ENCODE data around the gene TTYH3. TPM values are rescaled to one million over a fixed set of nuclear protein-coding genes. Genes with fewer than 3 reads are reported as not detected.

TTYH3 gene
- total RNA-seq, 1 experiment from 2014 or later, result 122 TPM

- Histone ChIP-seq H3K18ac (ENCODE audit: insufficient read length, low read depth, low read length) (no peak overlapping the region), H4K8ac (replicated peaks; ENCODE audit: insufficient read length, low read depth, low read length) (no peak overlapping the region), H4K5ac (ENCODE audit: insufficient read length, low read depth, low read length) (no peak overlapping the region), H2BK5ac (ENCODE audit: insufficient read length, low read length) (no peak overlapping the region), H3T11ph (ENCODE audit: low read length) (no peak overlapping the region), H3K27me3 (ENCODE audit: insufficient read depth, low read length) (no peaks in the 10 kb centered on the region), H2AFZ (ENCODE audit: low read length) (no peak overlapping the region), H3K23ac (ENCODE audit: insufficient read length, low read depth, low read length) (no peak overlapping the region), H3K79me1 (ENCODE audit: insufficient read depth, low read depth, low read length, poor library complexity, severe bottlenecking) (peaks cover 3% of the 10 kb centered on the region), H3K9me3 (ENCODE audit: control insufficient read depth, low read depth, low read length) (no peaks in the 10 kb centered on the region), H2AK5ac (ENCODE audit: insufficient read length, low read length) (no peak overlapping the region), H2BK12ac (ENCODE audit: insufficient read length, low read depth, low read length) (no peak overlapping the region), H3K23me2 (ENCODE audit: insufficient read length, low read depth, low read length, poor library complexity, severe bottlenecking) (no peaks in the 10 kb centered on the region), H4K91ac (ENCODE audit: insufficient read length, low read depth, low read length) (no peak overlapping the region), H2BK20ac (ENCODE audit: low read depth, low read length, poor library complexity, severe bottlenecking) (no peak overlapping the region), H2BK15ac (ENCODE audit: low read depth, low read length) (no peak overlapping the region; the same call in 1 of the 2 replicates), H4K20me1 (ENCODE audit: control insufficient read depth, insufficient read depth, insufficient read length) (no peaks in the 10 kb centered on the region), H3K79me2 (ENCODE audit: insufficient read depth, low read length) (peaks cover 3% of the 10 kb centered on the region; the same call in 1 of the 2 replicates), H3K27ac (ENCODE audit: insufficient read length, low read depth, low read length) (no peak overlapping the region), H3K9ac (ENCODE audit: extremely low read depth, insufficient read length, low read length) (no peak overlapping the region), H3K14ac (ENCODE audit: insufficient read depth, low read length) (peak overlapping the region; percentile 78; the same call in 1 of the 2 replicates), H3K56ac (ENCODE audit: insufficient read length, low read depth, low read length) (no peak overlapping the region), H3K4ac (ENCODE audit: low read depth, low read length) (no peak overlapping the region), H3K4me1 (ENCODE audit: insufficient read depth, low read length) (peaks cover 3% of the 10 kb centered on the region; the same call in 1 of the 2 replicates), H2BK120ac (ENCODE audit: low read depth, low read length, poor library complexity, severe bottlenecking) (no peak overlapping the region), H3K4me2 (ENCODE audit: insufficient read depth, insufficient read length, low read length) (no peak overlapping the region)
- Mint-ChIP-seq H3K4me1 (peaks cover 21 to 36% of the 10 kb centered on the region in 2 experiments), H3K4me3 (peak overlapping the region in 1 of 2 experiments; percentile 29; a peak in 1 of 5 replicates), H3K27me3 (ENCODE audit: low read depth) (no peaks in the 10 kb centered on the region), H3K27ac (peak overlapping the region in 2 of 3 experiments; percentile 87 to 95; a peak in 5 of 7 replicates), H3K9me3 (no peaks in the 10 kb centered on the region), H3K36me3 (ENCODE audit: insufficient read depth in 1 of 3, low read depth in 3 of 3) (peaks cover 2 to 5% (median 4%) of the 10 kb centered on the region in 3 experiments; a peak in 5 of 7 replicates)
- no peak for DNase-seq
- TF ChIP-seq, protein P1, sequence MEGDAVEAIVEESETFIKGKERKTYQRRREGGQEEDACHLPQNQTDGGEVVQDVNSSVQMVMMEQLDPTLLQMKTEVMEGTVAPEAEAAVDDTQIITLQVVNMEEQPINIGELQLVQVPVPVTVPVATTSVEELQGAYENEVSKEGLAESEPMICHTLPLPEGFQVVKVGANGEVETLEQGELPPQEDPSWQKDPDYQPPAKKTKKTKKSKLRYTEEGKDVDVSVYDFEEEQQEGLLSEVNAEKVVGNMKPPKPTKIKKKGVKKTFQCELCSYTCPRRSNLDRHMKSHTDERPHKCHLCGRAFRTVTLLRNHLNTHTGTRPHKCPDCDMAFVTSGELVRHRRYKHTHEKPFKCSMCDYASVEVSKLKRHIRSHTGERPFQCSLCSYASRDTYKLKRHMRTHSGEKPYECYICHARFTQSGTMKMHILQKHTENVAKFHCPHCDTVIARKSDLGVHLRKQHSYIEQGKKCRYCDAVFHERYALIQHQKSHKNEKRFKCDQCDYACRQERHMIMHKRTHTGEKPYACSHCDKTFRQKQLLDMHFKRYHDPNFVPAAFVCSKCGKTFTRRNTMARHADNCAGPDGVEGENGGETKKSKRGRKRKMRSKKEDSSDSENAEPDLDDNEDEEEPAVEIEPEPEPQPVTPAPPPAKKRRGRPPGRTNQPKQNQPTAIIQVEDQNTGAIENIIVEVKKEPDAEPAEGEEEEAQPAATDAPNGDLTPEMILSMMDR (conservative IDR thresholded peaks at IDR 0.05), result no peak
- WGBS (ENCODE audit: extremely low coverage, insufficient read length, low lambda C conversion rate), result no CpG with 5 or more reads among the region's 6 CpGs
These were observed 12.4 kb downstream of the TTYH3 start for GRCh38 chr7:2644220-2644561.
